Esophagus muscularis mucosa (tissue), 4 donors: ENCODE measurements around the gene RCE1. TPM values are rescaled to one million over a fixed set of nuclear protein-coding genes. Genes with fewer than 3 reads are reported as not detected.

Experiments
- DNase-seq: peaks from one replicate; pipeline ENCODE4 v3.0.0-alpha.2; 2017; ENCODE audit errors: extremely low spot score
- H3K27ac ChIP-seq, 4 donors: fragments of 200-600 bp; sonication (generic); replicated peaks in 1 of 4; 1 replicate in 3 of 4; 2 replicates in 1 of 4; pipeline ENCODE4 v1.5.1; 2016 to 2019; ENCODE audit warnings: mild to moderate bottlenecking in 1 of 4
- H3K27me3 ChIP-seq, 4 donors: fragments of 200-600 bp; sonication (generic); one replicate each; pipeline versions ENCODE4 v1.5.1 to v1.6.0; 2016 to 2019
- H3K36me3 ChIP-seq, 4 donors: fragments of 200-600 bp; sonication (generic); one replicate each; pipeline ENCODE4 v1.5.1; 2016 to 2019
- H3K4me1 ChIP-seq, 4 donors: fragments of 200-600 bp; sonication (generic); one replicate each; pipeline ENCODE4 v1.5.1; 2016 to 2019
- H3K4me3 ChIP-seq, 4 donors: fragments of 200-600 bp; sonication (generic); 1 replicate in 2 of 4; 2 replicates in 2 of 4; pipeline ENCODE4 v1.5.1; 2016 to 2019; ENCODE audit warnings: mild to moderate bottlenecking in 4 of 4, moderate library complexity in 1 of 4
- H3K9me3 ChIP-seq, 4 donors: fragments of 200-600 bp; sonication (generic); 1 replicate in 3 of 4; 2 replicates in 1 of 4; pipeline ENCODE4 v1.5.1; 2016 to 2019
- EP300 ChIP-seq: sonication (generic); formaldehyde crosslinking; IDR thresholded peaks from one replicate; pipeline ENCODE4 v1.6.1; 2017; ENCODE audit warnings: antibody characterized with exemption
- POLR2A ChIP-seq: fragments of 450-650 bp; IDR thresholded peaks from one replicate; pipeline ENCODE4 v1.6.1; 2017; ENCODE audit warnings: antibody characterized with exemption, moderate library complexity, mild to moderate bottlenecking, low read depth
- POLR2AphosphoS5 ChIP-seq, 2 donors: sonication (generic); formaldehyde crosslinking; IDR thresholded peaks; one replicate each; pipeline ENCODE4 v1.6.1; 2017; ENCODE audit warnings: antibody characterized with exemption in 2 of 2
- WGBS: methylation state at CpG from one replicate; pipeline ENCODE4 v1.1.5; 2018; 5-methylcytosine and 5-hydroxymethylcytosine counted together
- intact Hi-C: fragments of 100-400 bp; cut with DNase I; formaldehyde crosslinking; loops from one replicate; pipeline ENCODE4 v1.15.1; 2023
- total RNA-seq, 4 donors: library from RNA; depleted of rRNA; stranded (reverse); fragments of >200 nt; gene quantifications; one replicate each; pipeline versions ENCODE4 v1.1.0 to v1.2.1, GENCODE V29; 2016
- TF ChIP-seq, protein P1 (sequence below), 3 experiments: fragments of 200-600 bp in 2 of 3; fragments of 450-650 bp in 1 of 3; sonication (generic) in 2 of 3; IDR thresholded peaks; one replicate each; pipeline ENCODE4 v1.5.1; 2017 to 2019; ENCODE audit warnings: antibody characterized with exemption in 3 of 3, mild to moderate bottlenecking in 2 of 3, moderate library complexity in 1 of 3

RCE1 gene
- total RNA-seq, 4 donors from 2014 or later: 8.7 to 18.2 (median 13.0) TPM

DNA sequence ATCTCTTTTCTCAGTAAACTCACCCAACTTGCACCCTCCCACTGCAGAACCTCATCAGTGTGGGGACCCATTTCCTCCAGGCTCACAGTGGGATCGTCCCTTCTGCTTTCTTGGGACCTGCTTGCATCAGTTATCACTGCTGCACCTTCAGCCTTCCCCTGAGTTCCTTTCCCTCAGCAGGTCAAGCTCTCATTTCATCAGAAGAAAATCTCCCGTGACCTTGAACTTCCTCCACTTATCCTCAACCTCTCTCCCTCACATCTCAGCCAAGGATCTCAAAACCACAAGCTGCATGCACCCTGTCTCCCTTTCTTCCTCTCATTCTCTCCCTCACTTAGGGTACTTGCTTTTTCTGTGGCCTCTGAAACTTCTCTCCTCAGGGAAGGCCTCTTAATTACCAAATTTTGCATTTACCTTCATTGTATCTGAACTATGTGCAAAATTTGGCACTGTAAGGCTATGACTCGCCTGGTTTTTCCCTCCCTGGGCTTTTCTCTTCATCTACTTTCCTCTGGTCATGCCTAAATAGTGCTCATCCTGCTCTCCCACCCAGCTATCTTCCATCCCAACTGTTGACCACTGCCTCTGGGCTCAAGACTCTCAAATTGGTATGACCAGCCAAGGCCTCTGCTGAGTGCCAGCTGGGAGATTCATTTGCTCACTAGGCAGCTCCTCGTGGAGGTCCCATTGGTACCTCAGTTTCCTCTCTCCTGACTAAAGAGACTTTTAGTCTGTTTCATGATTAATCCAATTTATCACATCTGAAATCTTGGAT is 2.7 kb upstream of the RCE1 start:
- Histone ChIP-seq H3K36me3 (peaks cover 0 to 34% (median 13%) of the 10 kb centered on the region in 4 donors), H3K27me3 (no peaks in the 10 kb centered on the region), H3K4me1 (peaks cover 25 to 44% (median 42%) of the 10 kb centered on the region in 4 donors), H3K4me3 (no peak overlapping the region), H3K9me3 (peaks cover 0 to 3% (median 0%) of the 10 kb centered on the region in 4 donors), H3K27ac (no peak overlapping the region)
- WGBS: 68% methylated on average over 4 of the region's 4 CpGs
- intact Hi-C loops: loop anchor here (10.0 kb wide), 2 partner anchors 114 to 276 kb away; partner anchors contain the start of genes CTSF and PC
- TF ChIP-seq, protein P1, sequence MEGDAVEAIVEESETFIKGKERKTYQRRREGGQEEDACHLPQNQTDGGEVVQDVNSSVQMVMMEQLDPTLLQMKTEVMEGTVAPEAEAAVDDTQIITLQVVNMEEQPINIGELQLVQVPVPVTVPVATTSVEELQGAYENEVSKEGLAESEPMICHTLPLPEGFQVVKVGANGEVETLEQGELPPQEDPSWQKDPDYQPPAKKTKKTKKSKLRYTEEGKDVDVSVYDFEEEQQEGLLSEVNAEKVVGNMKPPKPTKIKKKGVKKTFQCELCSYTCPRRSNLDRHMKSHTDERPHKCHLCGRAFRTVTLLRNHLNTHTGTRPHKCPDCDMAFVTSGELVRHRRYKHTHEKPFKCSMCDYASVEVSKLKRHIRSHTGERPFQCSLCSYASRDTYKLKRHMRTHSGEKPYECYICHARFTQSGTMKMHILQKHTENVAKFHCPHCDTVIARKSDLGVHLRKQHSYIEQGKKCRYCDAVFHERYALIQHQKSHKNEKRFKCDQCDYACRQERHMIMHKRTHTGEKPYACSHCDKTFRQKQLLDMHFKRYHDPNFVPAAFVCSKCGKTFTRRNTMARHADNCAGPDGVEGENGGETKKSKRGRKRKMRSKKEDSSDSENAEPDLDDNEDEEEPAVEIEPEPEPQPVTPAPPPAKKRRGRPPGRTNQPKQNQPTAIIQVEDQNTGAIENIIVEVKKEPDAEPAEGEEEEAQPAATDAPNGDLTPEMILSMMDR (IDR thresholded peaks at IDR 0.05): no peak
- TF ChIP-seq EP300: no peak
- no peak for TF ChIP-seq POLR2AphosphoS5 (IDR thresholded peaks at IDR 0.05)
- no peak for TF ChIP-seq POLR2A
- no peak for DNase-seq

DNA sequence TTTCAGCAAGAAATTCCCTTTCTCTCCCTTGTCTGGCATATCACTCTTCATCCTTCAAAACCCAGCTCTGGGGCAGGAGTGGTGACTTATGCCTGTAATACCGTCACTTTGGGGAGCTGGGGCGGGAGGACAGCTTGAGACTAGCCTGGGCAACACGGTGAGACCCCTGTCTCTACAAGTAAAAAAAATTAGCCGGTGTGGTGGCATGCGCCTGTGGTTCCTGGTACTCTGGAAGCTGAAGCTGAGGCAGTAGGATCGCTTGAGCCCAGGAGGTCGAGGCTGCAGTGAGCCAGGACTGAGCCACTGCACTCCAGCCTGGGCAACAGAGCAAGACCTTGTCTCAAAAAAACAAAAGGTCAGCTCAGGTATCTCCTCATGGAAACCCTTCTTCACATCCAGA is 1.4 kb upstream of the RCE1 start:
- WGBS: 83% methylated on average over 7 of the region's 7 CpGs
- Histone ChIP-seq H3K9me3 (peaks cover 0 to 3% (median 0%) of the 10 kb centered on the region in 4 donors), H3K27ac (peak overlapping the region in 3 of 4 donors; percentile 95 to 100 (median 98)), H3K36me3 (peaks cover 5 to 47% (median 26%) of the 10 kb centered on the region in 4 donors), H3K27me3 (no peaks in the 10 kb centered on the region), H3K4me1 (peaks cover 25 to 43% (median 40%) of the 10 kb centered on the region in 4 donors), H3K4me3 (peak overlapping the region; percentile 97 to 100 (median 98))
- intact Hi-C loops: loop anchor here (10.0 kb wide), 2 partner anchors 113 to 277 kb away; partner anchors contain the start of genes CTSF and PC
- no peak for TF ChIP-seq POLR2AphosphoS5 (IDR thresholded peaks at IDR 0.05)
- no peak for TF ChIP-seq POLR2A
- TF ChIP-seq, protein P1 (IDR thresholded peaks at IDR 0.05): no peak
- TF ChIP-seq EP300: no peak
- DNase-seq: no peak

DNA sequence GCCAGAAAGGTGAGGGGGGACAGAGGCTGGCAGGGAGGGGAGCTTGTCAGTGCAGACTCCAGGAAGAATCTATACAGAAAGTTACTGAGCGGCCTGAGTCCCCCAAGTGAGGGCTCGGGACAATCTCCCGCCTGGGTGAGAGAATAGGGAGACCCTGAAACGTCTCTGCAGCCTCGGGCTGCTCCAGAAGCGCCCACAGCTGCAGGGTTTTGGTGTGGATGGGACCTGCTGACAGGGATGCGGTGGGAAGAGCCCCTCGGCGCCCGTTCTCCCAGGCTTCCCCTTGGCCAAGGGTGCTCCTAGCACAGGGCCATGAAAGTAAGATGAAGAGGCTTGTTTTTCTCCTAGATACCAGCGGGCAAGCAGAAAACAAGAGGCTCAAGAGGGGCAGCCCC is 743 bp upstream of the RCE1 start:
- Histone ChIP-seq H3K9me3 (peaks cover 0 to 3% (median 0%) of the 10 kb centered on the region in 4 donors), H3K27ac (peak overlapping the region; percentile 95 to 100 (median 99)), H3K4me1 (peaks cover 25 to 43% (median 40%) of the 10 kb centered on the region in 4 donors), H3K36me3 (peaks cover 5 to 54% (median 30%) of the 10 kb centered on the region in 4 donors), H3K27me3 (no peaks in the 10 kb centered on the region), H3K4me3 (peak overlapping the region; percentile 97 to 100 (median 98))
- intact Hi-C loops: loop anchor here (10.0 kb wide), 2 partner anchors 112 to 278 kb away; partner anchors contain the start of genes CTSF and PC
- WGBS: 4% methylated on average over 10 of the region's 11 CpGs
- no peak for DNase-seq
- TF ChIP-seq POLR2A (no peak), POLR2AphosphoS5 (IDR thresholded peaks at IDR 0.05) (no peak), EP300 (no peak)
- TF ChIP-seq, protein P1 (IDR thresholded peaks at IDR 0.05): no peak

DNA sequence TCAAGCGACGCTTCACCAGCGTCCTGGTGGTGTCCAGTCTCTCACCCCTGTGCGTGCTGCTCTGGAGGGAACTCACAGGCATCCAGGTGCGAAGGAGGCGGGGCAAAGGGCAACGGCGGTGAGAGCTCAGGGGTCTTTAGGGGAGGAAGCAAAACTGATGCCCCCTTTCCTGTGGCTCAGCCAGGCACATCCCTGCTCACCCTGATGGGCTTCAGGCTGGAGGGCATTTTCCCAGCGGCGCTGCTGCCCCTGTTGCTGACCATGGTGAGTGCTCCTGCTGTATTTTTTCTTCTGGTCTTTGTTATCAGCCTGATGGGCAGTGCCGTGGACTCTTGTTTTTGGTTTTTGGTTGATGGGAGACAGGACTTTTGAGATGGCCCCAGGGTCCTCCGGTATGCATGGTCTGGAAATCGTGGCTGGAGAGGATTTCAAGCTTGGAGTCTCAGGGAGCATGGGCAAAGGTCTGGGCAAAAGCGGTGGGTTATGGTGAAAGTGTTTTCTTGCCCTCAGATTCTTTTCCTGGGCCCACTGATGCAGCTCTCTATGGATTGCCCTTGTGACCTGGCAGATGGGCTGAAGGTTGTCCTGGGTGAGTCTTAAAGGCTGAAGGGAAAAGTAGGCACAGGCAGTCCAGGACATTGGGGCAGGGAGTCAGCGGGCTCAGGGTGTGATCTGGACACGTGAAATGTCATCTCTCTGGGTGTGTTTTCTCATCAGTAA is 695 bp downstream of the RCE1 start:
- peak overlapping the region; percentile 95 to 100 (median 99) for H3K27ac ChIP-seq
- DNase-seq: no peak
- TF ChIP-seq EP300 (no peak), POLR2A (no peak), POLR2AphosphoS5 (IDR thresholded peaks at IDR 0.05) (no peak)
- TF ChIP-seq, protein P1 (IDR thresholded peaks at IDR 0.05): no peak
- intact Hi-C loops: loop anchor here (10.0 kb wide), 2 partner anchors 111 to 279 kb away; partner anchors contain the start of genes CTSF and PC
- H3K27me3 ChIP-seq: no peaks in the 10 kb centered on the region
- H3K4me1 ChIP-seq: peaks cover 25 to 43% (median 40%) of the 10 kb centered on the region in 4 donors
- H3K36me3 ChIP-seq: peaks cover 11 to 55% (median 44%) of the 10 kb centered on the region in 4 donors
- 32% methylated on average over 8 of the region's 16 CpGs for WGBS
- peaks cover 0 to 3% (median 0%) of the 10 kb centered on the region in 4 donors for H3K9me3 ChIP-seq
- peak overlapping the region; percentile 97 to 100 (median 98) for H3K4me3 ChIP-seq
